ENCODE data around the gene MAPK12. TPM values are rescaled to one million over a fixed set of nuclear protein-coding genes. Genes with fewer than 3 reads are reported as not detected.
A peak's percentile ranks its signal among the peaks of the same experiment; 100 is the strongest.

The MAPK12 gene
- total RNA-seq, 2 donors from 2014 or later = 8.4 to 18.0 TPM

- Histone ChIP-seq H3K36me3 (no peaks in the 10 kb centered on the region), H3K4me3 (peak overlapping the region; percentile 16 to 53), H3K9me3 (no peaks in the 10 kb centered on the region), H3K4me1 (replicated peaks) (peaks cover 22% of the 10 kb centered on the region), H3K27ac (no peak overlapping the region), H3K27me3 (replicated peaks; ENCODE audit: insufficient read depth) (no peaks in the 10 kb centered on the region)
- TF ChIP-seq POLR2A (IDR thresholded peaks at IDR 0.05) = no peak
- TF ChIP-seq POLR2AphosphoS5 (IDR thresholded peaks at IDR 0.05) = no peak
- TF ChIP-seq, protein P1, sequence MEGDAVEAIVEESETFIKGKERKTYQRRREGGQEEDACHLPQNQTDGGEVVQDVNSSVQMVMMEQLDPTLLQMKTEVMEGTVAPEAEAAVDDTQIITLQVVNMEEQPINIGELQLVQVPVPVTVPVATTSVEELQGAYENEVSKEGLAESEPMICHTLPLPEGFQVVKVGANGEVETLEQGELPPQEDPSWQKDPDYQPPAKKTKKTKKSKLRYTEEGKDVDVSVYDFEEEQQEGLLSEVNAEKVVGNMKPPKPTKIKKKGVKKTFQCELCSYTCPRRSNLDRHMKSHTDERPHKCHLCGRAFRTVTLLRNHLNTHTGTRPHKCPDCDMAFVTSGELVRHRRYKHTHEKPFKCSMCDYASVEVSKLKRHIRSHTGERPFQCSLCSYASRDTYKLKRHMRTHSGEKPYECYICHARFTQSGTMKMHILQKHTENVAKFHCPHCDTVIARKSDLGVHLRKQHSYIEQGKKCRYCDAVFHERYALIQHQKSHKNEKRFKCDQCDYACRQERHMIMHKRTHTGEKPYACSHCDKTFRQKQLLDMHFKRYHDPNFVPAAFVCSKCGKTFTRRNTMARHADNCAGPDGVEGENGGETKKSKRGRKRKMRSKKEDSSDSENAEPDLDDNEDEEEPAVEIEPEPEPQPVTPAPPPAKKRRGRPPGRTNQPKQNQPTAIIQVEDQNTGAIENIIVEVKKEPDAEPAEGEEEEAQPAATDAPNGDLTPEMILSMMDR (IDR thresholded peaks at IDR 0.05) = peak in 1 of 4 experiments; percentile 5
- no peak for DNase-seq (ENCODE audit: low spot score)
- 50% methylated on average over 22 of the region's 26 CpGs for WGBS
- intact Hi-C loops (cut with DNase I) = no loop called here
Measured at GRCh38 chr22:50272044-50272802, 10.7 kb upstream of the MAPK12 start.

GRCh38 chr22:50271519-50271970 lies 10.1 kb upstream of the MAPK12 start:
- H3K9me3 ChIP-seq = no peaks in the 10 kb centered on the region
- H3K27me3 ChIP-seq (replicated peaks; ENCODE audit: insufficient read depth) = no peaks in the 10 kb centered on the region
- TF ChIP-seq POLR2A (IDR thresholded peaks at IDR 0.05) = no peak
- TF ChIP-seq, protein P1 (IDR thresholded peaks at IDR 0.05) = peak in 3 of 4 experiments; percentile 26 to 43 (median 31)
- peak overlapping the region; percentile 16 to 53 for H3K4me3 ChIP-seq
- DNase-seq (ENCODE audit: low spot score) = peak; percentile 45
- peaks cover 22% of the 10 kb centered on the region for H3K4me1 ChIP-seq (replicated peaks)
- intact Hi-C loops (cut with DNase I) = no loop called here
- no peaks in the 10 kb centered on the region for H3K36me3 ChIP-seq
- peak overlapping the region in 1 of 2 donors; percentile 53 for H3K27ac ChIP-seq
- WGBS = under 1% methylated on average over 23 of the region's 45 CpGs

- 2% methylated on average over 53 of the region's 53 CpGs for WGBS
- no peaks in the 10 kb centered on the region for H3K9me3 ChIP-seq
- H3K36me3 ChIP-seq = no peaks in the 10 kb centered on the region
- H3K27ac ChIP-seq = peak overlapping the region; percentile 55 to 75
- H3K4me1 ChIP-seq (replicated peaks) = peaks cover 22% of the 10 kb centered on the region
- TF ChIP-seq POLR2AphosphoS5 (IDR thresholded peaks at IDR 0.05) (no peak), POLR2A (IDR thresholded peaks at IDR 0.05) (no peak)
- TF ChIP-seq, protein P1 (IDR thresholded peaks at IDR 0.05) = no peak
- H3K4me3 ChIP-seq = peak overlapping the region; percentile 40 to 53
- intact Hi-C loops (cut with DNase I) = no loop called here
- DNase-seq (ENCODE audit: low spot score) = peak; percentile 56
- H3K27me3 ChIP-seq (replicated peaks; ENCODE audit: insufficient read depth) = no peaks in the 10 kb centered on the region
Measured at GRCh38 chr22:50270666-50271394, 9.3 kb upstream of the MAPK12 start.

DNA sequence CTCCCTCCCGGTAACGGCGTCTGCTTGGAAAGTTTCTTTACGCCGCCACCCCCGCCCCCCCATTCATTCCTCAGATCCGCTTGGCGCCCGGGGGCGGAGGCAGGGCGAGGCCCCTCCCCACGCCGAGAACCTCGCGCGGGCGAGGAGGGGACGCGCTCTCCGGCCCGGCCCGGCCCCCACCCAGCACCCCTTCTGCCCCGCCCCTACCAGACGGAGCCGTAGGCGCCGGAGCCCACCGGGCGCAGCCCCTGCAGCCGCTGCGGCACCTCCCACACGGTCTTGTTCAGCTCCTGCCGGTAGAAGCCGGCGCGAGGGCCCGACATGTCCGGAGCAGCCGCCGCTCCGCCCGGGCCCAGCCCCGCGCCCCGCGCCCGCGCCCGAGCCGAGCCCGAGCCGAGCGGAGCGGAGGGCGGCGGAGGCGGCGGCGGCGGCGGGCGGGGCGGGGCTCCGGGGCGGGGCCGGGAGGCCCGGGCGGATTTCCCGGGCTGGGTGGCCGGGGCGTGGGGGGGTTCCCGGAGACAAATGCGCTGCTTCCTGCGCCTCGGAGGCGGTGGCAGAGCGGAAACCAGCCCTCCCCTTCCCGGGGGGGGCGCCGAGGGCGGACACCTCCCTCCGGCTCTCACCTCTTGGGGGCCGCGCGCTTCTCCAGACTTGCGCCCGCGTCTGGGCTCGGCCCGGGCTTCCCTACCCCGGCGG lies 8.6 kb upstream of the MAPK12 start, which contains the start of gene MAPK11:
MAPK11 (minus strand) TSS at position 411 of the 696 bp plus-strand sequence; CDS start at position 323, 88 bp downstream.
- peak; percentile 47 for DNase-seq (ENCODE audit: low spot score)
- 0% methylated on average over 43 of the region's 92 CpGs for WGBS
- intact Hi-C loops (cut with DNase I) = no loop called here
- H3K4me1 ChIP-seq (replicated peaks) = peaks cover 22% of the 10 kb centered on the region
- H3K27ac ChIP-seq = peak within 1 kb of the TSS; percentile 55 to 75
- H3K27me3 ChIP-seq (replicated peaks; ENCODE audit: insufficient read depth) = no peaks in the 10 kb centered on the region
- no peaks in the 10 kb centered on the region for H3K36me3 ChIP-seq
- no peaks in the 10 kb centered on the region for H3K9me3 ChIP-seq
- H3K4me3 ChIP-seq = peak within 1 kb of the TSS; percentile 40 to 53
- TF ChIP-seq POLR2AphosphoS5 (IDR thresholded peaks at IDR 0.05) = no peak
- no peak for TF ChIP-seq POLR2A (IDR thresholded peaks at IDR 0.05)
- TF ChIP-seq, protein P1 (IDR thresholded peaks at IDR 0.05) = no peak
